Tibial nerve (tissue), 3 donors: ENCODE results near the gene DNAJB4.

ENCODE experiments used
- POLR2A ChIP-seq, 2 donors: fragments of 450-650 bp; IDR thresholded peaks; one replicate each; pipeline ENCODE4 v1.6.1; 2017; ENCODE audit warnings: antibody characterized with exemption in 2 of 2, mild to moderate bottlenecking in 2 of 2, moderate library complexity in 2 of 2
- TF ChIP-seq, protein P1 (sequence below), 5 experiments: fragments of 200-600 bp in 3 of 5; fragments of 450-650 bp in 2 of 5; sonication (generic) in 3 of 5; IDR thresholded peaks; one replicate each; pipeline ENCODE4 v1.5.1; 2016 to 2019; ENCODE audit warnings: antibody characterized with exemption in 5 of 5, mild to moderate bottlenecking in 3 of 5, moderate library complexity in 2 of 5

DNA sequence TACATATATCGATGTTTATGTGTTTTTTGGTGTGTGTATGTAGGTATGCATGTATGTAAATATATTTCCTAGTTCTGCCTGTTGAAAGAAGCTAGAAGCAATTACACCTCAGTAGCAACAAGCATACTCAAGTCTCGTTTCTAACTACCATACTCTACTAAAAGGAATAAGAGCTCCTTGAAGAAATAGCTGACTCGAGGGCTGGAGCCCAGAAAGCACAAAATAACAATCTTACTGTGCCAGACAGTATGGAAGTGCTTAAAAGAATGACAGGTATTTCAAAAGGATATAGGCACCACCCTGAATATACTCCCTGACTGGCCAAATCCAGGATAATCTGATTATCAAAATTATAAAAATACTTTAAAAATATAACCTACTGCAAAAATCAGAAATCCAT is 49.0 kb upstream of the DNAJB4 start:
- TF ChIP-seq, protein P1, sequence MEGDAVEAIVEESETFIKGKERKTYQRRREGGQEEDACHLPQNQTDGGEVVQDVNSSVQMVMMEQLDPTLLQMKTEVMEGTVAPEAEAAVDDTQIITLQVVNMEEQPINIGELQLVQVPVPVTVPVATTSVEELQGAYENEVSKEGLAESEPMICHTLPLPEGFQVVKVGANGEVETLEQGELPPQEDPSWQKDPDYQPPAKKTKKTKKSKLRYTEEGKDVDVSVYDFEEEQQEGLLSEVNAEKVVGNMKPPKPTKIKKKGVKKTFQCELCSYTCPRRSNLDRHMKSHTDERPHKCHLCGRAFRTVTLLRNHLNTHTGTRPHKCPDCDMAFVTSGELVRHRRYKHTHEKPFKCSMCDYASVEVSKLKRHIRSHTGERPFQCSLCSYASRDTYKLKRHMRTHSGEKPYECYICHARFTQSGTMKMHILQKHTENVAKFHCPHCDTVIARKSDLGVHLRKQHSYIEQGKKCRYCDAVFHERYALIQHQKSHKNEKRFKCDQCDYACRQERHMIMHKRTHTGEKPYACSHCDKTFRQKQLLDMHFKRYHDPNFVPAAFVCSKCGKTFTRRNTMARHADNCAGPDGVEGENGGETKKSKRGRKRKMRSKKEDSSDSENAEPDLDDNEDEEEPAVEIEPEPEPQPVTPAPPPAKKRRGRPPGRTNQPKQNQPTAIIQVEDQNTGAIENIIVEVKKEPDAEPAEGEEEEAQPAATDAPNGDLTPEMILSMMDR (IDR thresholded peaks at IDR 0.05): no peak
- TF ChIP-seq POLR2A (IDR thresholded peaks at IDR 0.05): no peak
